GM12878 (cell line): ENCODE data around the gene MS4A4E. TPM values are rescaled to one million over a fixed set of nuclear protein-coding genes. Genes with fewer than 3 reads are reported as not detected.
A peak's percentile ranks its signal among the peaks of the same experiment; 100 is the strongest.

ENCODE experiments used
- BMI1 ChIP-seq: fragments of 450-650 bp; IDR thresholded peaks from 2 replicates; pipeline ENCODE4 v1.6.1; 2016; ENCODE audit warnings: mild to moderate bottlenecking, moderate library complexity, borderline replicate concordance
- CBFB ChIP-seq: IDR thresholded peaks from 2 replicates; pipeline ENCODE4 v1.6.1; 2016; ENCODE audit warnings: antibody characterized with exemption, low read depth
- CBX3 ChIP-seq: fragments of 200-600 bp; sonication (generic); IDR thresholded peaks from 2 replicates; pipeline ENCODE4 v1.6.1; 2016; ENCODE audit warnings: low read depth, borderline replicate concordance
- CEBPB ChIP-seq, 2 experiments: fragments of 150-350 bp in 1 of 2; IDR thresholded peaks; 2 replicates each; pipeline ENCODE4 v1.6.1; 2012 to 2014; ENCODE audit warnings: low read depth in 2 of 2, low read length in 2 of 2, borderline replicate concordance in 1 of 2, inconsistent platforms in 1 of 2
- CREB1 ChIP-seq: IDR thresholded peaks from 2 replicates; pipeline ENCODE4 v1.6.1; 2012; ENCODE audit warnings: low read depth, mild to moderate bottlenecking, inconsistent platforms
- DPF2 ChIP-seq: fragments of 450-650 bp; IDR thresholded peaks from 2 replicates; pipeline ENCODE4 v1.6.1; 2017; ENCODE audit warnings: mild to moderate bottlenecking
- ETV6 ChIP-seq, 2 experiments: fragments of 450-650 bp in 1 of 2; IDR thresholded peaks in 1 of 2; conservative IDR thresholded peaks in 1 of 2; 2 replicates each; pipeline ENCODE4 v1.6.1; 2014; ENCODE audit warnings: antibody characterized with exemption in 1 of 2, borderline replicate concordance in 1 of 2, low read depth in 1 of 2, mild to moderate bottlenecking in 1 of 2, moderate library complexity in 1 of 2
- HDAC2 ChIP-seq: fragments of 200-600 bp; sonication (generic); IDR thresholded peaks from 2 replicates; pipeline ENCODE4 v1.6.1; 2017
- IKZF2 ChIP-seq, 2 experiments: fragments of 450-650 bp; IDR thresholded peaks; 2 replicates each; pipeline ENCODE4 v1.6.1; 2017; ENCODE audit warnings: mild to moderate bottlenecking in 2 of 2, moderate library complexity in 2 of 2
- MTA3 ChIP-seq: IDR thresholded peaks from 2 replicates; pipeline ENCODE4 v1.6.1; 2012; ENCODE audit warnings: low read length, inconsistent platforms, borderline replicate concordance
- NRF1 ChIP-seq: conservative IDR thresholded peaks from 2 replicates; pipeline ENCODE4 v1.6.1; 2011; ENCODE audit warnings: mild to moderate bottlenecking, low read depth, low read length, improper control_type of control experiment
- RAD51 ChIP-seq: fragments of 450-650 bp; IDR thresholded peaks from 2 replicates; pipeline ENCODE4 v1.6.1; 2016; ENCODE audit warnings: moderate library complexity, mild to moderate bottlenecking, inconsistent platforms
- SRF ChIP-seq, 2 experiments: IDR thresholded peaks; 2 replicates each; pipeline ENCODE4 v1.6.1; 2011; ENCODE audit warnings: low read depth in 2 of 2, low read length in 2 of 2, mild to moderate bottlenecking in 1 of 2, moderate library complexity in 1 of 2
- STAT1 ChIP-seq: fragments of 450-650 bp; conservative IDR thresholded peaks from 2 replicates; pipeline ENCODE4 v1.6.1; 2014; ENCODE audit warnings: antibody characterized with exemption, mild to moderate bottlenecking
- STAT3 ChIP-seq: IDR thresholded peaks from 2 replicates; pipeline ENCODE4 v1.6.1; 2011; ENCODE audit warnings: low read depth, low read length, improper control_type of control experiment
- YBX1 ChIP-seq: fragments of 450-650 bp; IDR thresholded peaks from 2 replicates; pipeline ENCODE4 v1.6.1; 2016; ENCODE audit warnings: antibody characterized with exemption
- YY1 ChIP-seq: IDR thresholded peaks from 2 replicates; pipeline ENCODE4 v1.6.1; 2011; ENCODE audit warnings: low read depth, mild to moderate bottlenecking, low read length
- ZNF274 ChIP-seq: IDR thresholded peaks from one replicate; pipeline ENCODE4 v1.8.0; 2011; ENCODE audit not compliant: insufficient read length, insufficient read depth
- ZNF622 ChIP-seq: fragments of 450-650 bp; IDR thresholded peaks from 2 replicates; pipeline ENCODE4 v1.6.1; 2017; ENCODE audit warnings: mild to moderate bottlenecking, inconsistent platforms
- polyA plus RNA-seq, 11 experiments: library from polyadenylated mRNA; depleted of rRNA in 4 of 11; unstranded in 6 of 11; stranded (reverse) in 5 of 11; fragments of >200 nt; fragmentation: Nextera tagmentation in 4 of 11; fragmentation: Illumina TruSeq in 1 of 11; extraction: Ambion mirVana in 4 of 11; extraction: Trizol in 1 of 11; gene quantifications; 1 replicate in 1 of 11; 2 replicates in 10 of 11; pipeline versions ENCODE4 v1.2.1 to v1.2.3, GENCODE V29; 2011 to 2016; ENCODE audit warnings: inconsistent platforms in 2 of 11, missing spikeins in 2 of 11, low read depth in 1 of 11
- total RNA-seq, 4 experiments: library from RNA; depleted of rRNA in 3 of 4; stranded (reverse); fragments of >200 nt in 3 of 4; fragmentation: Illumina TruSeq in 1 of 4; extraction: Trizol in 1 of 4; gene quantifications; 2 replicates each; pipeline versions ENCODE4 v1.2.1 to v1.2.3, GENCODE V29; 2013 to 2021
- TF ChIP-seq, protein P1 (sequence below): fragments of 450-650 bp; IDR thresholded peaks from 2 replicates; pipeline ENCODE4 v1.6.1; 2016; ENCODE audit warnings: mild to moderate bottlenecking
- TF ChIP-seq, protein P2 (sequence below): IDR thresholded peaks from 2 replicates; pipeline ENCODE4 v1.6.1; 2012; ENCODE audit warnings: low read depth, low read length, improper control_type of control experiment
- TF ChIP-seq, protein P3 (sequence below): IDR thresholded peaks from 2 replicates; pipeline ENCODE4 v1.6.1; 2011; ENCODE audit warnings: borderline replicate concordance, low read depth, mild to moderate bottlenecking, moderate library complexity, low read length; ENCODE audit not compliant: insufficient read depth, poor library complexity, severe bottlenecking
- TF ChIP-seq, protein P4 (sequence below): fragments of 450-650 bp; IDR thresholded peaks from 2 replicates; pipeline ENCODE4 v1.6.1; 2016; ENCODE audit warnings: mild to moderate bottlenecking
- TF ChIP-seq, protein P5 (sequence below): IDR thresholded peaks from 2 replicates; pipeline ENCODE4 v1.6.1; 2012; ENCODE audit warnings: improper control_type of control experiment, low read depth, low read length; ENCODE audit not compliant: insufficient replicate concordance

MS4A4E gene
- total and polyA plus RNA-seq, 10 of the 15 experiments (the other 5 are each of a cell fraction or from before 2014, with no cell fraction given) = 0.06 to 0.92 (median 0.45) TPM; not detected in 3

DNA sequence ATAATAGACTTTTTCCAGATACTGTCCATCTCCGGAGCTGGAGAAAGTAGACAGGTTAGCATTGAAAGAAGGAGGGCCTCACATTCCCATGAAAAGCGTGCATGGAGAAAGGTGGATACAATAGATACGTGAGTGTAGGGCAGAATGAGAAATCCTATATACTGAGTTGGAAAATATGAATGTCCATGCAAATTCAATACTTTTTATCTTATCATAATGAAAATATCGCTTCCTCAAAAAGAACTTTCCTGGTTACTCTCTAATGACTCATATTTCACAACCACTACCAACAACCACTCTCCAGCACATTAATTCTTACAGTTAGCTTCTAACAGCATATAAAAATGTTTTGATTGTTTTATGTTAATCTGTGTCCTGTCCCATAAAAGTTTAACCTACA is 38.0 kb downstream of the MS4A4E start (continued):
- TF ChIP-seq, protein P1, sequence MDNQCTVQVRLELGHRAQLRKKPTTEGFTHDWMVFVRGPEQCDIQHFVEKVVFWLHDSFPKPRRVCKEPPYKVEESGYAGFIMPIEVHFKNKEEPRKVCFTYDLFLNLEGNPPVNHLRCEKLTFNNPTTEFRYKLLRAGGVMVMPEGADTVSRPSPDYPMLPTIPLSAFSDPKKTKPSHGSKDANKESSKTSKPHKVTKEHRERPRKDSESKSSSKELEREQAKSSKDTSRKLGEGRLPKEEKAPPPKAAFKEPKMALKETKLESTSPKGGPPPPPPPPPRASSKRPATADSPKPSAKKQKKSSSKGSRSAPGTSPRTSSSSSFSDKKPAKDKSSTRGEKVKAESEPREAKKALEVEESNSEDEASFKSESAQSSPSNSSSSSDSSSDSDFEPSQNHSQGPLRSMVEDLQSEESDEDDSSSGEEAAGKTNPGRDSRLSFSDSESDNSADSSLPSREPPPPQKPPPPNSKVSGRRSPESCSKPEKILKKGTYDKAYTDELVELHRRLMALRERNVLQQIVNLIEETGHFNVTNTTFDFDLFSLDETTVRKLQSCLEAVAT = no peak
- TF ChIP-seq SRF (IDR thresholded peaks at IDR 0.05; ENCODE audit: low read depth in 2 of 2, low read length in 2 of 2) (no peak), CBFB (0 out of 2 replicates have a peak, but pooled peaks have one; percentile 44), HDAC2 (no peak), ZNF274 (no peak), BMI1 (peak; percentile 72; the same call in 1 of the 2 replicates), NRF1 (no peak), YY1 (no peak), CEBPB (IDR thresholded peaks at IDR 0.05; ENCODE audit: borderline replicate concordance in 1 of 2, low read depth in 2 of 2, low read length in 2 of 2) (no peak), IKZF2 (IDR thresholded peaks at IDR 0.05) (peak; percentile 91 to 92), RAD51 (no peak), CBX3 (no peak), ETV6 (conservative IDR thresholded peaks at IDR 0.05 in 1 of 2, IDR thresholded peaks at IDR 0.05 in 1 of 2; ENCODE audit: borderline replicate concordance in 1 of 2, low read depth in 1 of 2) (no peak), STAT1 (no peak), ZNF622 (no peak), DPF2 (peak; percentile 96), CREB1 (no peak), YBX1 (no peak), MTA3 (peak; percentile 76; the same call in 1 of the 2 replicates), STAT3 (no peak)
- TF ChIP-seq, protein P2, sequence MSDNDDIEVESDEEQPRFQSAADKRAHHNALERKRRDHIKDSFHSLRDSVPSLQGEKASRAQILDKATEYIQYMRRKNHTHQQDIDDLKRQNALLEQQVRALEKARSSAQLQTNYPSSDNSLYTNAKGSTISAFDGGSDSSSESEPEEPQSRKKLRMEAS = no peak
- TF ChIP-seq, protein P3, sequence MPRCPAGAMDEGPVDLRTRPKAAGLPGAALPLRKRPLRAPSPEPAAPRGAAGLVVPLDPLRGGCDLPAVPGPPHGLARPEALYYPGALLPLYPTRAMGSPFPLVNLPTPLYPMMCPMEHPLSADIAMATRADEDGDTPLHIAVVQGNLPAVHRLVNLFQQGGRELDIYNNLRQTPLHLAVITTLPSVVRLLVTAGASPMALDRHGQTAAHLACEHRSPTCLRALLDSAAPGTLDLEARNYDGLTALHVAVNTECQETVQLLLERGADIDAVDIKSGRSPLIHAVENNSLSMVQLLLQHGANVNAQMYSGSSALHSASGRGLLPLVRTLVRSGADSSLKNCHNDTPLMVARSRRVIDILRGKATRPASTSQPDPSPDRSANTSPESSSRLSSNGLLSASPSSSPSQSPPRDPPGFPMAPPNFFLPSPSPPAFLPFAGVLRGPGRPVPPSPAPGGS = peak; percentile 44
- TF ChIP-seq, protein P4, sequence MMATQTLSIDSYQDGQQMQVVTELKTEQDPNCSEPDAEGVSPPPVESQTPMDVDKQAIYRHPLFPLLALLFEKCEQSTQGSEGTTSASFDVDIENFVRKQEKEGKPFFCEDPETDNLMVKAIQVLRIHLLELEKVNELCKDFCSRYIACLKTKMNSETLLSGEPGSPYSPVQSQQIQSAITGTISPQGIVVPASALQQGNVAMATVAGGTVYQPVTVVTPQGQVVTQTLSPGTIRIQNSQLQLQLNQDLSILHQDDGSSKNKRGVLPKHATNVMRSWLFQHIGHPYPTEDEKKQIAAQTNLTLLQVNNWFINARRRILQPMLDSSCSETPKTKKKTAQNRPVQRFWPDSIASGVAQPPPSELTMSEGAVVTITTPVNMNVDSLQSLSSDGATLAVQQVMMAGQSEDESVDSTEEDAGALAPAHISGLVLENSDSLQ = no peak
- TF ChIP-seq, protein P5, sequence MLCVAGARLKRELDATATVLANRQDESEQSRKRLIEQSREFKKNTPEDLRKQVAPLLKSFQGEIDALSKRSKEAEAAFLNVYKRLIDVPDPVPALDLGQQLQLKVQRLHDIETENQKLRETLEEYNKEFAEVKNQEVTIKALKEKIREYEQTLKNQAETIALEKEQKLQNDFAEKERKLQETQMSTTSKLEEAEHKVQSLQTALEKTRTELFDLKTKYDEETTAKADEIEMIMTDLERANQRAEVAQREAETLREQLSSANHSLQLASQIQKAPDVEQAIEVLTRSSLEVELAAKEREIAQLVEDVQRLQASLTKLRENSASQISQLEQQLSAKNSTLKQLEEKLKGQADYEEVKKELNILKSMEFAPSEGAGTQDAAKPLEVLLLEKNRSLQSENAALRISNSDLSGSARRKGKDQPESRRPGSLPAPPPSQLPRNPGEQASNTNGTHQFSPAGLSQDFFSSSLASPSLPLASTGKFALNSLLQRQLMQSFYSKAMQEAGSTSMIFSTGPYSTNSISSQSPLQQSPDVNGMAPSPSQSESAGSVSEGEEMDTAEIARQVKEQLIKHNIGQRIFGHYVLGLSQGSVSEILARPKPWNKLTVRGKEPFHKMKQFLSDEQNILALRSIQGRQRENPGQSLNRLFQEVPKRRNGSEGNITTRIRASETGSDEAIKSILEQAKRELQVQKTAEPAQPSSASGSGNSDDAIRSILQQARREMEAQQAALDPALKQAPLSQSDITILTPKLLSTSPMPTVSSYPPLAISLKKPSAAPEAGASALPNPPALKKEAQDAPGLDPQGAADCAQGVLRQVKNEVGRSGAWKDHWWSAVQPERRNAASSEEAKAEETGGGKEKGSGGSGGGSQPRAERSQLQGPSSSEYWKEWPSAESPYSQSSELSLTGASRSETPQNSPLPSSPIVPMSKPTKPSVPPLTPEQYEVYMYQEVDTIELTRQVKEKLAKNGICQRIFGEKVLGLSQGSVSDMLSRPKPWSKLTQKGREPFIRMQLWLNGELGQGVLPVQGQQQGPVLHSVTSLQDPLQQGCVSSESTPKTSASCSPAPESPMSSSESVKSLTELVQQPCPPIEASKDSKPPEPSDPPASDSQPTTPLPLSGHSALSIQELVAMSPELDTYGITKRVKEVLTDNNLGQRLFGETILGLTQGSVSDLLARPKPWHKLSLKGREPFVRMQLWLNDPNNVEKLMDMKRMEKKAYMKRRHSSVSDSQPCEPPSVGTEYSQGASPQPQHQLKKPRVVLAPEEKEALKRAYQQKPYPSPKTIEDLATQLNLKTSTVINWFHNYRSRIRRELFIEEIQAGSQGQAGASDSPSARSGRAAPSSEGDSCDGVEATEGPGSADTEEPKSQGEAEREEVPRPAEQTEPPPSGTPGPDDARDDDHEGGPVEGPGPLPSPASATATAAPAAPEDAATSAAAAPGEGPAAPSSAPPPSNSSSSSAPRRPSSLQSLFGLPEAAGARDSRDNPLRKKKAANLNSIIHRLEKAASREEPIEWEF = no peak
